ENCODE results near the gene LRRC46. TPM values are rescaled to one million over a fixed set of nuclear protein-coding genes. Genes with fewer than 3 reads are reported as not detected.

The LRRC46 gene
- total RNA-seq, 1 donor from 2014 or later = 0.30 TPM

- Mint-ChIP-seq H3K36me3 (ENCODE audit: low read depth, unreplicated experiment) (peaks cover 18% of the 10 kb centered on the region), H3K27me3 (ENCODE audit: low read depth, unreplicated experiment) (no peaks in the 10 kb centered on the region), H3K9me3 (ENCODE audit: unreplicated experiment) (no peaks in the 10 kb centered on the region), H3K4me3 (ENCODE audit: unreplicated experiment) (peak within 1 kb of the TSS; percentile 96), H3K27ac (ENCODE audit: unreplicated experiment) (peak within 1 kb of the TSS; percentile 83), H3K4me1 (ENCODE audit: low read depth, unreplicated experiment) (peaks cover 6% of the 10 kb centered on the region)
- peak within 1 kb of the TSS; percentile 90 for H2AFZ ChIP-seq (ENCODE audit: low read depth, low read length)
- H3K79me2 ChIP-seq (ENCODE audit: insufficient read depth, low read length) = peaks cover 4% of the 10 kb centered on the region
- H3K27ac ChIP-seq (ENCODE audit: low read depth, low read length) = peak within 1 kb of the TSS; percentile 30
- no peaks in the 10 kb centered on the region for H3K9me3 ChIP-seq (ENCODE audit: insufficient read depth, low read depth, low read length)
- H3K27me3 ChIP-seq (ENCODE audit: insufficient read depth, low read length) = no peaks in the 10 kb centered on the region
- H4K20me1 ChIP-seq (ENCODE audit: insufficient read depth, low read length) = peaks cover 10% of the 10 kb centered on the region
- H3K4me1 ChIP-seq (ENCODE audit: insufficient read depth, low read length) = peaks cover 15% of the 10 kb centered on the region
- FAIRE-seq = peak; percentile 59
- peaks cover 25% of the 10 kb centered on the region for H3K36me3 ChIP-seq (ENCODE audit: insufficient read depth, low read length)
- TF ChIP-seq EZH2 (IDR thresholded peaks at IDR 0.05; ENCODE audit: insufficient read depth, low read length) (no peak), CTCF (IDR thresholded peaks at IDR 0.05; ENCODE audit: insufficient read depth, low read depth, low read length) (no peak)
- DNase-seq (ENCODE audit: low read depth) = peak; percentile 84
- peak within 1 kb of the TSS; percentile 92 for H3K4me2 ChIP-seq (ENCODE audit: low read length)
- H3K4me3 ChIP-seq (ENCODE audit: insufficient read depth, low read depth, low read length) = peak within 1 kb of the TSS; percentile 79
- H3K9ac ChIP-seq (ENCODE audit: low read length) = peak within 1 kb of the TSS; percentile 83
Observed at GRCh38 chr17:47821424-47822391, 9.8 kb upstream of the LRRC46 start, which contains the start of gene OSBPL7. OSBPL7 (minus strand) TSS chr17:47821794; CDS start chr17:47820278, 1,516 bp downstream.

- Histone ChIP-seq H3K9ac (ENCODE audit: low read length) (no peak overlapping the region), H3K4me3 (ENCODE audit: insufficient read depth, low read depth, low read length) (no peak overlapping the region), H3K79me2 (ENCODE audit: insufficient read depth, low read length) (peaks cover 4% of the 10 kb centered on the region), H3K9me3 (ENCODE audit: insufficient read depth, low read depth, low read length) (no peaks in the 10 kb centered on the region), H3K4me1 (ENCODE audit: insufficient read depth, low read length) (peaks cover 15% of the 10 kb centered on the region), H2AFZ (ENCODE audit: low read depth, low read length) (no peak overlapping the region), H3K36me3 (ENCODE audit: insufficient read depth, low read length) (peaks cover 32% of the 10 kb centered on the region), H3K27me3 (ENCODE audit: insufficient read depth, low read length) (no peaks in the 10 kb centered on the region), H4K20me1 (ENCODE audit: insufficient read depth, low read length) (peaks cover 10% of the 10 kb centered on the region), H3K27ac (ENCODE audit: low read depth, low read length) (no peak overlapping the region), H3K4me2 (ENCODE audit: low read length) (no peak overlapping the region)
- H3K27ac Mint-ChIP-seq (ENCODE audit: unreplicated experiment) = no peak overlapping the region
- H3K27me3 Mint-ChIP-seq (ENCODE audit: low read depth, unreplicated experiment) = no peaks in the 10 kb centered on the region
- H3K4me1 Mint-ChIP-seq (ENCODE audit: low read depth, unreplicated experiment) = peaks cover 6% of the 10 kb centered on the region
- peaks cover 19% of the 10 kb centered on the region for H3K36me3 Mint-ChIP-seq (ENCODE audit: low read depth, unreplicated experiment)
- TF ChIP-seq CTCF (IDR thresholded peaks at IDR 0.05; ENCODE audit: insufficient read depth, low read depth, low read length) (no peak), EZH2 (IDR thresholded peaks at IDR 0.05; ENCODE audit: insufficient read depth, low read length) (no peak)
- peak overlapping the region; percentile 34 for H3K4me3 Mint-ChIP-seq (ENCODE audit: unreplicated experiment)
- FAIRE-seq = no peak
- H3K9me3 Mint-ChIP-seq (ENCODE audit: unreplicated experiment) = no peaks in the 10 kb centered on the region
- no peak for DNase-seq (ENCODE audit: low read depth)
Observed at GRCh38 chr17:47822785-47823184, 8.7 kb upstream of the LRRC46 start.
